SU-DHL-6 (cell line): ENCODE results near the gene TMEM250.

Experiments
- H2AFZ ChIP-seq: fragments of 200-600 bp; sonication (generic); 2 replicates; pipeline ENCODE4 v1.6.1; 2014; ENCODE audit warnings: low read depth, mild to moderate bottlenecking, moderate library complexity, mixed read lengths, antibody characterized with exemption, low read length; ENCODE audit not compliant: severe bottlenecking
- H3F3A ChIP-seq: fragments of 200-600 bp; shearing (Covaris generic); 2 replicates; pipeline ENCODE4 v1.6.0; 2016; ENCODE audit warnings: antibody characterized with exemption, mild to moderate bottlenecking; ENCODE audit not compliant: insufficient read depth
- H3K27ac ChIP-seq: fragments of 200-600 bp; sonication (generic); 2 replicates; pipeline ENCODE4 v1.5.1; 2016; ENCODE audit warnings: low read depth, mild to moderate bottlenecking, low read length, moderate library complexity, mixed read lengths
- H3K27me3 ChIP-seq: fragments of 200-600 bp; sonication (generic), shearing (Covaris generic); 2 replicates; pipeline ENCODE4 v1.6.0; 2014; ENCODE audit warnings: mild to moderate bottlenecking, low read length
- H3K36me3 ChIP-seq: fragments of 200-600 bp; sonication (generic); 2 replicates; pipeline ENCODE4 v1.6.1; 2014; ENCODE audit warnings: mild to moderate bottlenecking, low read length, mixed read lengths
- H3K4me2 ChIP-seq: fragments of 300-600, 200-600 bp; shearing (Covaris generic), sonication (generic); 2 replicates; pipeline ENCODE4 v1.6.0; 2014; ENCODE audit warnings: low read length, low read depth, mild to moderate bottlenecking; ENCODE audit not compliant: poor library complexity, severe bottlenecking
- H3K4me3 ChIP-seq: fragments of 200-600 bp; sonication (generic); 2 replicates; pipeline ENCODE4 v1.5.1; 2014; ENCODE audit warnings: antibody characterized with exemption, low read length, mild to moderate bottlenecking, mixed read lengths; ENCODE audit not compliant: insufficient read depth, poor library complexity, severe bottlenecking
- H3K79me2 ChIP-seq: fragments of 200-600 bp; sonication (generic); 2 replicates; pipeline ENCODE4 v1.6.1; 2014; ENCODE audit warnings: mild to moderate bottlenecking, low read length, moderate library complexity; ENCODE audit not compliant: insufficient read depth
- H3K9ac ChIP-seq: fragments of 200-600 bp; sonication (generic); 2 replicates; pipeline ENCODE4 v1.7.0; 2014; ENCODE audit warnings: mild to moderate bottlenecking, low read length
- H3K9me2 ChIP-seq: fragments of 200-600 bp; sonication (generic); replicated peaks from 2 replicates; pipeline ENCODE4 v1.6.1; 2014; ENCODE audit warnings: low read length; ENCODE audit not compliant: insufficient read depth
- H3K9me3 ChIP-seq: fragments of 200-600 bp; sonication (generic); 2 replicates; pipeline ENCODE4 v1.6.1; 2014; ENCODE audit warnings: low read length, mixed read lengths; ENCODE audit not compliant: insufficient read depth
- H4K20me1 ChIP-seq: fragments of 200-600 bp; sonication (generic); 2 replicates; pipeline ENCODE4 v1.6.1; 2014; ENCODE audit warnings: low read depth, mild to moderate bottlenecking, antibody characterized with exemption, low read length, moderate library complexity, mixed read lengths
- EZH2phosphoT487 ChIP-seq: fragments of 200-600 bp; sonication (generic), shearing (Covaris generic); conservative IDR thresholded peaks from 2 replicates; pipeline ENCODE4 v1.6.1; 2018; ENCODE audit warnings: mild to moderate bottlenecking, antibody characterized with exemption, low read length, moderate library complexity, mixed read lengths
- TF ChIP-seq, protein P1 (sequence below): fragments of 200-600 bp; sonication (generic); IDR thresholded peaks from one replicate; pipeline ENCODE4 v1.5.1; 2017; ENCODE audit warnings: antibody characterized with exemption, mild to moderate bottlenecking, low read length, moderate library complexity; ENCODE audit not compliant: insufficient read depth, poor library complexity, severe bottlenecking

The TMEM250 gene

DNA sequence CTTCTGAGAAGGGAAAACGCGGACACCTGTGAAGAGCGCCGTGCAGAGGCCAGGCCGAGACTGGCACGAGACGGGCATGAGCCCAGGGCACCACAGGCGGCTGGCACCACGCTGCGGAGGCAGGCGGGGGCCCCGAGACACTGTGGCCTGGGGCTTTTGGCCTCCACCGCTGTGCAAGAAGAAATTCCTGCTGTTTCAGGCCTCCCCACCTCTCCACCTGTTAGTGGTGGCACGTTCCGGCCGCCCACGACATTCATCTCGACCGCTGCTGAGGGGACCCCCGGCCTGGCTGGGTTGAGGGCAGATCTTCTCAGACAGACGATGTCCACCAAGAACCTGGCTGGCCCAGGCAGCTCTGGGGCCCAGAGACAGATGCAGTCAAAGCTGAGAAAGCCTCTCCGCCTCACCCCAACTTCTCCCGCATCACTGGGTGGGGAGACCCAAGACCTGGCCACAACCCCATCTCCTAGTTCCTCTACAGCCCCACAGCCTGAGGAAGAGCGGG is 35.1 kb downstream of the TMEM250 start:
- H3K36me3 ChIP-seq = no peaks in the 10 kb centered on the region
- H3K9ac ChIP-seq = no peak overlapping the region
- H3K79me2 ChIP-seq = no peaks in the 10 kb centered on the region
- no peak overlapping the region for H3K27ac ChIP-seq
- no peak overlapping the region for H3K4me3 ChIP-seq
- no peaks in the 10 kb centered on the region for H3K27me3 ChIP-seq
- no peaks in the 10 kb centered on the region for H4K20me1 ChIP-seq
- TF ChIP-seq, protein P1, sequence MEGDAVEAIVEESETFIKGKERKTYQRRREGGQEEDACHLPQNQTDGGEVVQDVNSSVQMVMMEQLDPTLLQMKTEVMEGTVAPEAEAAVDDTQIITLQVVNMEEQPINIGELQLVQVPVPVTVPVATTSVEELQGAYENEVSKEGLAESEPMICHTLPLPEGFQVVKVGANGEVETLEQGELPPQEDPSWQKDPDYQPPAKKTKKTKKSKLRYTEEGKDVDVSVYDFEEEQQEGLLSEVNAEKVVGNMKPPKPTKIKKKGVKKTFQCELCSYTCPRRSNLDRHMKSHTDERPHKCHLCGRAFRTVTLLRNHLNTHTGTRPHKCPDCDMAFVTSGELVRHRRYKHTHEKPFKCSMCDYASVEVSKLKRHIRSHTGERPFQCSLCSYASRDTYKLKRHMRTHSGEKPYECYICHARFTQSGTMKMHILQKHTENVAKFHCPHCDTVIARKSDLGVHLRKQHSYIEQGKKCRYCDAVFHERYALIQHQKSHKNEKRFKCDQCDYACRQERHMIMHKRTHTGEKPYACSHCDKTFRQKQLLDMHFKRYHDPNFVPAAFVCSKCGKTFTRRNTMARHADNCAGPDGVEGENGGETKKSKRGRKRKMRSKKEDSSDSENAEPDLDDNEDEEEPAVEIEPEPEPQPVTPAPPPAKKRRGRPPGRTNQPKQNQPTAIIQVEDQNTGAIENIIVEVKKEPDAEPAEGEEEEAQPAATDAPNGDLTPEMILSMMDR = no peak
- TF ChIP-seq EZH2phosphoT487 = no peak
- H3K9me3 ChIP-seq = no peaks in the 10 kb centered on the region
- no peak overlapping the region for H3K4me2 ChIP-seq
- no peaks in the 10 kb centered on the region for H3K9me2 ChIP-seq
- H2AFZ ChIP-seq = no peak overlapping the region
- no peaks in the 10 kb centered on the region for H3F3A ChIP-seq

DNA sequence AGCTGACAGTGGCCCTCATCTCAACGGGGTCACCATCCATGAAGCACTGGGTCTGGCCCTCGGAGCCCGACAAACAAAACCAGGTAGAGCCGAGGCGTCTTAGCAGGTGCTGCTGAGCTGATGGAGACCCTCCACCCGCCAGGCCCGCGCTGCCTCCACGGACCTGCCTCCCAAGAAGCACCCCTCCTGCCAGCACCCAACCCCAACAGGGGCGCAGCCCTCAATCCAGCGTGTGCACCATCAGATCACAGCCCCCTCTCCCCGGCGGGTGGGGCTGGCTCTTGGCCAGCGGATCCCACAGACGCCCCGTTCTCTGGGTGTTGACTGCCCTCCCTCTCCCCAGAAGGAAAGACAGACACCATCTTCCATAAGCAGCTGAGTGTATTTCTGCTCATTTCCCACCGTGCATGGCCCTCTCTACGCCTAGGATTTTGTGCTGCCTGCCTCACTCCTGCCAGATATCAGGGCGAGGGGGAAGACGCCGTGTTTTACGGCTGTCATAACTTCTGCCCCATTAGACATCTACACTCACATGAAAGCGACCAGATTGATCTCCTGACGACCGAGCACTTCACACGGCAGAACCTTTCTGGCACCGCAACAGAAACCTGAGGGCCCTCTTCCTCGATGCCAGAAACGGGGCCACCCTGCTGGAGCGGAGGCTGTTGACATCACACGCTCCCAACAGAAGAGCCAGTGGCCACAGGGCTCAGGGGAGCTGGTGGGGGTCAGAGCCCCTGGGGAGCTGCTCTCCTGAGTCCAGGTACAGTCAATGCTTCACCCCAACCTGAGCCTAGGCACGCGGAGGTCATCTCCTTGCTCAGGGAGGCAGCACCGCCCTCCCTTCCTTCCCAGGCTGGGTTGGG is 35.9 kb downstream of the TMEM250 start:
- Histone ChIP-seq H3K4me2 (no peak overlapping the region), H3K4me3 (no peak overlapping the region), H3K79me2 (no peaks in the 10 kb centered on the region), H3K27me3 (no peaks in the 10 kb centered on the region), H2AFZ (no peak overlapping the region), H3K36me3 (no peaks in the 10 kb centered on the region), H4K20me1 (no peaks in the 10 kb centered on the region), H3K9me3 (no peaks in the 10 kb centered on the region), H3F3A (no peaks in the 10 kb centered on the region), H3K9me2 (no peaks in the 10 kb centered on the region), H3K9ac (no peak overlapping the region), H3K27ac (no peak overlapping the region)
- TF ChIP-seq, protein P1 = no peak
- no peak for TF ChIP-seq EZH2phosphoT487

DNA sequence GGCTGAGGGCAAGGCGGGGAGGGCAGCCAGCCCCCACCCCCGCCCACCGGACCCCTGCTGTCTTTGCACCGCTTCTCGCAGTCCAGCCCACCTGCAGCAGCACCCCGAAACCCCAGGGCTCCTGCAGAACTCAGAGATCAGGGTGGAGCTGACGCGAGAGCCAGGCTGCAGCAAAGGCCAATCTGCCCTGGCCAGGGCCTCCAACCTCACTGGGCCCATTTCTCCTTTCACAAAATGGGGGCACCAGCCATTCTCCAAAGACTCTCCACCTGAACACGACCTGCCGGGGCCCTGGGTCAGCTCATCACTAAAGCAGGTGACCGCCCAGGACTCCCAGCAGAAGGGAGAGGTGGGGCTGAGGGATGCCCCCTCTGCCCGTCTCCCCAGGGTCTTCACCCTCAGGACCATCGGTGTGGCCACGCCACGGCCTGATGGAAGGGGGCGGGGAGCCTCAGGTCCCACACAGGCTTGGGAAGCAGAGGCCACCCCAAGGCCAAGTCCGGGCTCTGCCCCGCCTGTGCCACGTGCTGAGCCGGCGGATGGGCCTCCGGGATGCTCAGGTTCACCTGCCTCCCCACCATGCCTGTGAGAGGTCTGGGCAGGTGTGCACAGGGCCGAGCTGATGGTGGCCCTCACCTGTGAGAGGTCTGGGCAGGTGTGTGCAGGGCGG is 36.7 kb downstream of the TMEM250 start:
- H4K20me1 ChIP-seq = no peaks in the 10 kb centered on the region
- H3K4me2 ChIP-seq = no peak overlapping the region
- H3K9me2 ChIP-seq = no peaks in the 10 kb centered on the region
- H2AFZ ChIP-seq = no peak overlapping the region
- no peak overlapping the region for H3K9ac ChIP-seq
- H3K27ac ChIP-seq = no peak overlapping the region
- no peak overlapping the region for H3K4me3 ChIP-seq
- TF ChIP-seq, protein P1 = no peak
- H3F3A ChIP-seq = no peaks in the 10 kb centered on the region
- H3K27me3 ChIP-seq = no peaks in the 10 kb centered on the region
- no peaks in the 10 kb centered on the region for H3K79me2 ChIP-seq
- H3K36me3 ChIP-seq = no peaks in the 10 kb centered on the region
- H3K9me3 ChIP-seq = no peaks in the 10 kb centered on the region
